Astrocyte (in vitro differentiated cells and primary cell): Measurements from ENCODE around the gene HAL. TPM values are rescaled to one million over a fixed set of nuclear protein-coding genes. Genes with fewer than 3 reads are reported as not detected.

Source experiments
- DNase-seq: peaks from one replicate; pipeline ENCODE4 v3.0.0-alpha.2; 2010; ENCODE audit warnings: low read depth
- FAIRE-seq: peaks from 2 replicates; lab custom pipeline; 2011; peaks lifted over from hg19 to GRCh38; lab: Jason Lieb, UNC
- H2AFZ ChIP-seq: 2 replicates; pipeline ENCODE4 v1.6.0; 2012; ENCODE audit warnings: low read depth, low read length, inconsistent platforms
- H3K27ac ChIP-seq: 2 replicates; pipeline ENCODE4 v1.5.1; 2011; ENCODE audit warnings: low read depth, low read length, inconsistent platforms
- H3K27me3 ChIP-seq: 2 replicates; pipeline ENCODE4 v1.6.0; 2011; ENCODE audit warnings: low read length, inconsistent platforms; ENCODE audit not compliant: insufficient read depth
- H3K36me3 ChIP-seq: 2 replicates; pipeline ENCODE4 v1.5.1; 2011; ENCODE audit warnings: low read length, inconsistent platforms; ENCODE audit not compliant: insufficient read depth
- H3K4me1 ChIP-seq: 2 replicates; pipeline ENCODE4 v1.5.1; 2011; ENCODE audit warnings: low read length, inconsistent platforms; ENCODE audit not compliant: insufficient read depth
- H3K4me2 ChIP-seq: 2 replicates; pipeline ENCODE4 v1.6.0; 2012; ENCODE audit warnings: low read length, inconsistent platforms
- H3K4me3 ChIP-seq: 2 replicates; pipeline ENCODE4 v1.5.1; 2011; ENCODE audit warnings: low read depth, mild to moderate bottlenecking, low read length, inconsistent platforms; ENCODE audit not compliant: insufficient read depth
- H3K79me2 ChIP-seq: 2 replicates; pipeline ENCODE4 v1.6.0; 2012; ENCODE audit warnings: mild to moderate bottlenecking, low read length, inconsistent platforms; ENCODE audit not compliant: insufficient read depth
- H3K9ac ChIP-seq: 2 replicates; pipeline ENCODE4 v1.6.0; 2012; ENCODE audit warnings: mild to moderate bottlenecking, low read length, inconsistent platforms
- H3K9me3 ChIP-seq: 2 replicates; pipeline ENCODE4 v1.5.1; 2012; ENCODE audit warnings: low read depth, mild to moderate bottlenecking, low read length, inconsistent platforms; ENCODE audit not compliant: insufficient read depth
- H4K20me1 ChIP-seq: 2 replicates; pipeline ENCODE4 v1.6.0; 2012; ENCODE audit warnings: low read length, inconsistent platforms; ENCODE audit not compliant: insufficient read depth
- H3K27ac Mint-ChIP-seq: one replicate; pipeline ENCODE4 v1.8.0; 2021; ENCODE audit warnings: mild to moderate bottlenecking, mixed read lengths; ENCODE audit not compliant: unreplicated experiment
- H3K27me3 Mint-ChIP-seq: one replicate; pipeline ENCODE4 v1.8.0; 2021; ENCODE audit warnings: low read depth, mixed read lengths; ENCODE audit not compliant: unreplicated experiment
- H3K36me3 Mint-ChIP-seq: one replicate; pipeline ENCODE4 v1.8.0; 2021; ENCODE audit warnings: low read depth, mixed read lengths; ENCODE audit not compliant: unreplicated experiment
- H3K4me1 Mint-ChIP-seq: one replicate; pipeline ENCODE4 v1.8.0; 2021; ENCODE audit warnings: low read depth, mixed read lengths; ENCODE audit not compliant: unreplicated experiment
- H3K4me3 Mint-ChIP-seq: one replicate; pipeline ENCODE4 v1.8.0; 2021; ENCODE audit warnings: mild to moderate bottlenecking, moderate library complexity, mixed read lengths; ENCODE audit not compliant: unreplicated experiment
- H3K9me3 Mint-ChIP-seq: one replicate; pipeline ENCODE4 v1.8.0; 2021; ENCODE audit warnings: mild to moderate bottlenecking, mixed read lengths; ENCODE audit not compliant: unreplicated experiment
- EZH2 ChIP-seq: IDR thresholded peaks from 2 replicates; pipeline ENCODE4 v1.6.1; 2012; ENCODE audit warnings: mild to moderate bottlenecking, low read length, inconsistent platforms; ENCODE audit not compliant: insufficient read depth
- total RNA-seq: library from RNA; stranded (reverse); gene quantifications from 2 replicates; pipeline ENCODE4 v1.2.1, GENCODE V29; 2021
- TF ChIP-seq, protein P1 (sequence below): IDR thresholded peaks from 2 replicates; pipeline ENCODE4 v1.5.1; 2011; ENCODE audit warnings: low read depth, mild to moderate bottlenecking, inconsistent platforms, low read length, moderate library complexity; ENCODE audit not compliant: insufficient read depth

The HAL gene
- total RNA-seq, 1 donor from 2014 or later: 0.20 TPM

GRCh38 chr12:95994476-95994875 lies 1.7 kb downstream of the HAL start:
- Histone ChIP-seq H3K9me3 (no peaks in the 10 kb centered on the region), H3K4me1 (no peaks in the 10 kb centered on the region)

GRCh38 chr12:95993907-95994306 lies 2.2 kb downstream of the HAL start:
- Mint-ChIP-seq H3K27ac (no peak overlapping the region), H3K36me3 (peaks cover 3% of the 10 kb centered on the region), H3K4me3 (no peak overlapping the region), H3K27me3 (peaks cover 7% of the 10 kb centered on the region), H3K9me3 (no peaks in the 10 kb centered on the region), H3K4me1 (peaks cover 14% of the 10 kb centered on the region)
- Histone ChIP-seq H3K9me3 (no peaks in the 10 kb centered on the region), H4K20me1 (no peaks in the 10 kb centered on the region), H3K27me3 (peaks cover 4% of the 10 kb centered on the region), H3K4me2 (no peak overlapping the region), H3K27ac (no peak overlapping the region), H3K9ac (no peak overlapping the region), H2AFZ (no peak overlapping the region), H3K36me3 (no peaks in the 10 kb centered on the region), H3K79me2 (no peaks in the 10 kb centered on the region), H3K4me1 (no peaks in the 10 kb centered on the region), H3K4me3 (no peak overlapping the region)
- DNase-seq (no peak), FAIRE-seq (no peak)
- TF ChIP-seq, protein P1, sequence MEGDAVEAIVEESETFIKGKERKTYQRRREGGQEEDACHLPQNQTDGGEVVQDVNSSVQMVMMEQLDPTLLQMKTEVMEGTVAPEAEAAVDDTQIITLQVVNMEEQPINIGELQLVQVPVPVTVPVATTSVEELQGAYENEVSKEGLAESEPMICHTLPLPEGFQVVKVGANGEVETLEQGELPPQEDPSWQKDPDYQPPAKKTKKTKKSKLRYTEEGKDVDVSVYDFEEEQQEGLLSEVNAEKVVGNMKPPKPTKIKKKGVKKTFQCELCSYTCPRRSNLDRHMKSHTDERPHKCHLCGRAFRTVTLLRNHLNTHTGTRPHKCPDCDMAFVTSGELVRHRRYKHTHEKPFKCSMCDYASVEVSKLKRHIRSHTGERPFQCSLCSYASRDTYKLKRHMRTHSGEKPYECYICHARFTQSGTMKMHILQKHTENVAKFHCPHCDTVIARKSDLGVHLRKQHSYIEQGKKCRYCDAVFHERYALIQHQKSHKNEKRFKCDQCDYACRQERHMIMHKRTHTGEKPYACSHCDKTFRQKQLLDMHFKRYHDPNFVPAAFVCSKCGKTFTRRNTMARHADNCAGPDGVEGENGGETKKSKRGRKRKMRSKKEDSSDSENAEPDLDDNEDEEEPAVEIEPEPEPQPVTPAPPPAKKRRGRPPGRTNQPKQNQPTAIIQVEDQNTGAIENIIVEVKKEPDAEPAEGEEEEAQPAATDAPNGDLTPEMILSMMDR: no peak
- TF ChIP-seq EZH2: no peak

More at GRCh38 chr12:95994476-95994875, 1.7 kb downstream of the HAL start:
- Mint-ChIP-seq H3K4me1 (peaks cover 14% of the 10 kb centered on the region), H3K36me3 (peaks cover 3% of the 10 kb centered on the region), H3K27ac (no peak overlapping the region), H3K27me3 (peaks cover 6% of the 10 kb centered on the region), H3K4me3 (no peak overlapping the region), H3K9me3 (no peaks in the 10 kb centered on the region)
- no peak overlapping the region for H3K4me2 ChIP-seq
- FAIRE-seq: no peak
- no peaks in the 10 kb centered on the region for H4K20me1 ChIP-seq
- H3K36me3 ChIP-seq: no peaks in the 10 kb centered on the region
- H3K79me2 ChIP-seq: no peaks in the 10 kb centered on the region
- no peak overlapping the region for H3K4me3 ChIP-seq
- TF ChIP-seq EZH2: no peak
- no peak overlapping the region for H2AFZ ChIP-seq
- H3K27me3 ChIP-seq: peaks cover 2% of the 10 kb centered on the region
- no peak for DNase-seq
- H3K27ac ChIP-seq: no peak overlapping the region
- no peak overlapping the region for H3K9ac ChIP-seq

GRCh38 chr12:95990136-95990535 lies 6.0 kb downstream of the HAL start:
- Mint-ChIP-seq H3K27ac (no peak overlapping the region), H3K36me3 (peaks cover 3% of the 10 kb centered on the region), H3K9me3 (no peaks in the 10 kb centered on the region), H3K27me3 (peaks cover 16% of the 10 kb centered on the region), H3K4me1 (peaks cover 5% of the 10 kb centered on the region), H3K4me3 (no peak overlapping the region)
- Histone ChIP-seq H3K4me2 (no peak overlapping the region), H3K79me2 (no peaks in the 10 kb centered on the region), H3K27me3 (peaks cover 4% of the 10 kb centered on the region), H3K27ac (no peak overlapping the region), H3K4me1 (no peaks in the 10 kb centered on the region), H3K9me3 (no peaks in the 10 kb centered on the region), H2AFZ (no peak overlapping the region), H3K4me3 (no peak overlapping the region), H3K9ac (no peak overlapping the region), H3K36me3 (no peaks in the 10 kb centered on the region), H4K20me1 (no peaks in the 10 kb centered on the region)
- DNase-seq (no peak), FAIRE-seq (no peak)
- no peak for TF ChIP-seq EZH2
- TF ChIP-seq, protein P1: no peak
